Suprapubic skin (tissue), 3 donors: ENCODE data around the gene TSSK2.

ENCODE experiments used
- CTCF ChIP-seq, 2 donors: fragments of 200-600 bp in 1 of 2; fragments of 450-650 bp in 1 of 2; sonication (generic) in 1 of 2; IDR thresholded peaks; one replicate each; pipeline ENCODE4 v1.5.1; 2016 to 2019; ENCODE audit warnings: antibody characterized with exemption in 2 of 2, mild to moderate bottlenecking in 1 of 2, moderate library complexity in 1 of 2
- POLR2A ChIP-seq, 2 donors: fragments of 450-650 bp; IDR thresholded peaks; one replicate each; pipeline ENCODE4 v1.6.1; 2017; ENCODE audit warnings: antibody characterized with exemption in 2 of 2, mild to moderate bottlenecking in 2 of 2, moderate library complexity in 2 of 2

DNA sequence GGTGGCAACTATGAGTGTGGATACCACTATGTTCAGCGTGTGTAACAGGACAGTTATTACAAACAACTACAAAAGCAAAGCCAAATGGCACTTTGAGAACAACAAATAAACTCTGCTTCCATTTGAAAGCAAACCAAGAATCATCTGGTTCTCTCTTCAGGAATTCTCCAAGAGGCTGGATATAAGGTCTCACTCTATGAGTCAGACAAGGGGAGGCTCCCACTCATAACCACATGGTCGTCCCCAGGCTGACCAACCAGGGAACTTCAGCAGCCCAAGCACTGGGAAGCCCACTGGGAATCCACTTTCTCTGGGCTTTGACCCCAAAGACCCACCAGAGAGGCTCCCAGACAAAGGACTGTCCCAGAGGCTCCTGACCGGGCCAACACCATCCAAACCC lies 44.2 kb upstream of the TSSK2 start:
- TF ChIP-seq CTCF (IDR thresholded peaks at IDR 0.05) (no peak), POLR2A (IDR thresholded peaks at IDR 0.05) (no peak)
